NB4 (cell line): ENCODE measurements around the gene LEFTY2.

Experiments used
- MYC ChIP-seq: IDR thresholded peaks from 2 replicates; pipeline ENCODE4 v1.6.1; 2011; ENCODE audit warnings: low read depth, low read length
- POLR2A ChIP-seq: IDR thresholded peaks from 2 replicates; pipeline ENCODE4 v1.6.1; 2011; ENCODE audit warnings: mild to moderate bottlenecking; ENCODE audit not compliant: insufficient read length; ENCODE audit errors: extremely low read depth
- TF ChIP-seq, protein P1 (sequence below): IDR thresholded peaks from one replicate; pipeline ENCODE4 v1.5.1; 2012; ENCODE audit warnings: low read depth, low read length
- TF ChIP-seq, protein P2 (sequence below): IDR thresholded peaks from 2 replicates; pipeline ENCODE4 v1.6.1; 2011; ENCODE audit warnings: low read depth, low read length

DNA sequence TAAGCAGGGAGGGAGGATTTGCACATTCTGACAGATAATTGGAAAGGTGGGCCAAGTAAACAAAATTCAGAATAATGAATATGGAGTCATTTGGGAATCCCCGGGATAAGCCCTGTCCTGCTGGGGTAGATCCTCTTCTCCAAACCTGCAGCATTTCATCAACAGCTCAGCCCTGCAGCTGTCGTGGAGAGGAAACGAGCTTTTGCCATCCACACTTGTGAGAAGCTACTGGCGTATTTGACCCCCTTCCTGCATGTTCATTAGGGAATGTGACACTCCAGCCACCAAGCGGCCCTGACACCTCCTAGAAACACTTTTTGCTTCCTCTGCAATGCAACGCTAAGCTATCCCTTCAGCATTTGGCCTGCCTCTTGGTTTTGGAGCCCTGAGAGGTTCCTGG is 8.0 kb upstream of the LEFTY2 start:
- TF ChIP-seq, protein P1, sequence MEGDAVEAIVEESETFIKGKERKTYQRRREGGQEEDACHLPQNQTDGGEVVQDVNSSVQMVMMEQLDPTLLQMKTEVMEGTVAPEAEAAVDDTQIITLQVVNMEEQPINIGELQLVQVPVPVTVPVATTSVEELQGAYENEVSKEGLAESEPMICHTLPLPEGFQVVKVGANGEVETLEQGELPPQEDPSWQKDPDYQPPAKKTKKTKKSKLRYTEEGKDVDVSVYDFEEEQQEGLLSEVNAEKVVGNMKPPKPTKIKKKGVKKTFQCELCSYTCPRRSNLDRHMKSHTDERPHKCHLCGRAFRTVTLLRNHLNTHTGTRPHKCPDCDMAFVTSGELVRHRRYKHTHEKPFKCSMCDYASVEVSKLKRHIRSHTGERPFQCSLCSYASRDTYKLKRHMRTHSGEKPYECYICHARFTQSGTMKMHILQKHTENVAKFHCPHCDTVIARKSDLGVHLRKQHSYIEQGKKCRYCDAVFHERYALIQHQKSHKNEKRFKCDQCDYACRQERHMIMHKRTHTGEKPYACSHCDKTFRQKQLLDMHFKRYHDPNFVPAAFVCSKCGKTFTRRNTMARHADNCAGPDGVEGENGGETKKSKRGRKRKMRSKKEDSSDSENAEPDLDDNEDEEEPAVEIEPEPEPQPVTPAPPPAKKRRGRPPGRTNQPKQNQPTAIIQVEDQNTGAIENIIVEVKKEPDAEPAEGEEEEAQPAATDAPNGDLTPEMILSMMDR: no peak
- TF ChIP-seq MYC: no peak
- TF ChIP-seq POLR2A: no peak
- TF ChIP-seq, protein P2, sequence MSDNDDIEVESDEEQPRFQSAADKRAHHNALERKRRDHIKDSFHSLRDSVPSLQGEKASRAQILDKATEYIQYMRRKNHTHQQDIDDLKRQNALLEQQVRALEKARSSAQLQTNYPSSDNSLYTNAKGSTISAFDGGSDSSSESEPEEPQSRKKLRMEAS: no peak
